ENCODE measurements around the gene MAPK13. TPM values are rescaled to one million over a fixed set of nuclear protein-coding genes. Genes with fewer than 3 reads are reported as not detected.

The MAPK13 gene
- total RNA-seq (2022; extraction: Qiagen RNA extraction): 0.45 to 0.93 TPM (median 0.81 TPM) in 5 replicates

DNA sequence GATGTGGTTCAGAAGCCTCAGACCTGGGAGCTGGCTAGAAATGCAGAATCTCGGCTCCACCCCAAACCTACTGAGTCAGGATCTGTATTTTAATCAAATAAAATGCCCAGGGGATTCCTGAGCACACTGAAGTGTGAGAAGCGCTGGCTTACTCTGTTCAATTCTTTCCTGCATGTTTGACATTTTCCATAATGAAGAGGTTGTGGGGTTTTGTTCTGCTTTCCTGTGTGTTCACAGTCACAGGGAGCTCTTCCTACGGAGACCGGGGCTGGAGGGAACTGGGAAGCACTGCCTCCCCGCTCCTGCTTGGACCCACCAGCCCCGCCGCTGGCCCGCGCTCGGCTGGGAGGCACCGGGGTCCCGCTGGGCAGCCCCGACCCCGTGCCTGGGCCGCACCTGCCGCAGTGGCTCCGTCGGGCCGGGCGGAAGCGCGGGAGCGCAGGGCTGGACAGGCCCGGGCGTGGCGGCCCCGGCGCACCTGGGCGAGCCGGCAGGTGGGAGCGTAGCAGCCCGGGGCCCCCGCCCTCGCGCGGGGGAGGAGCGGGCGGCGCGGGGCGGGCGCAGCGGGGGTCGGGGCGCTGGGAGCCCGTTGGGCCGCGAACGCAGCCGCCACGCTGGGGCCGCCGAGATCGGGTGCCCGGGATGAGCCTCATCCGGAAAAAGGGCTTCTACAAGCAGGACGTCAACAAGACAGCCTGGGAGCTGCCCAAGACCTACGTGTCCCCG, at the start of gene MAPK13:
Gene MAPK13, plus strand, starts transcription at position 573 of the 726 bp plus-strand sequence. Its CDS starts 70 bp downstream, at position 643.

Other genes starting within 250 kb of the MAPK13 start
- 24.9 to 54.2 TPM (median 29.4 TPM) in 5 replicates for gene SRPK1, start 209.4 kb upstream of the MAPK13 start, total RNA-seq (2022; extraction: Qiagen RNA extraction)
- gene SLC26A8, start 105.9 kb upstream of the MAPK13 start, total RNA-seq (2022; extraction: Qiagen RNA extraction): 0.10 TPM in 1 of 5 replicates, not detected in the others
- 21.9 to 30.1 TPM (median 26.6 TPM) in 5 replicates for gene MAPK14, start 102.7 kb upstream of the MAPK13 start, total RNA-seq (2022; extraction: Qiagen RNA extraction)
- gene BRPF3, start 66.2 kb downstream of the MAPK13 start, total RNA-seq (2022; extraction: Qiagen RNA extraction): 9.1 to 10.8 TPM (median 10.0 TPM) in 5 replicates
- gene PNPLA1, start 139.5 kb downstream of the MAPK13 start, total RNA-seq (2022; extraction: Qiagen RNA extraction): 0.08 TPM in 1 of 5 replicates, not detected in the others
- gene BNIP5, start 206.4 kb downstream of the MAPK13 start, total RNA-seq (2022; extraction: Qiagen RNA extraction): 0.02 to 0.05 TPM (median 0.03 TPM) in 4 of 5 replicates, not detected in the other

All from A549 treated with Hydrocortisone at 1 μM for 4 hours (cell line).